HEK293 (cell line): Measurements from ENCODE around the gene ZNF775.

ENCODE experiments used
- ATF2 ChIP-seq: fragments of 450-650 bp; formaldehyde crosslinking; IDR thresholded peaks from 2 replicates; pipeline ENCODE4 v1.5.1; 2016; ENCODE audit warnings: missing biosample characterization, missing genetic modification characterization, low read depth
- FEZF1 ChIP-seq: fragments of 450-650 bp; formaldehyde crosslinking; IDR thresholded peaks from 2 replicates; pipeline ENCODE4 v1.5.1; 2016; ENCODE audit warnings: missing biosample characterization, missing genetic modification characterization
- GLI2 ChIP-seq: fragments of 450-650 bp; formaldehyde crosslinking; IDR thresholded peaks from 2 replicates; pipeline ENCODE4; 2017; ENCODE audit warnings: missing biosample characterization, missing genetic modification characterization, low read depth, borderline replicate concordance
- KLF9 ChIP-seq: fragments of 450-650 bp; formaldehyde crosslinking; IDR thresholded peaks from 2 replicates; pipeline ENCODE4 v1.5.1; 2016; ENCODE audit warnings: missing biosample characterization, missing genetic modification characterization, low read depth
- MEIS1 ChIP-seq: sonication (generic); formaldehyde crosslinking; IDR thresholded peaks from 2 replicates; pipeline ENCODE4 v1.8.1; 2022; ENCODE audit warnings: missing genetic modification reagents, mild to moderate bottlenecking, borderline replicate concordance
- PRDM1 ChIP-seq: fragments of 450-650 bp; formaldehyde crosslinking; IDR thresholded peaks from 2 replicates; pipeline ENCODE4; 2016; ENCODE audit warnings: missing biosample characterization, missing genetic modification characterization
- RBAK ChIP-seq: fragments of 450-650 bp; formaldehyde crosslinking; IDR thresholded peaks from 2 replicates; pipeline ENCODE4 v1.5.1; 2016; ENCODE audit warnings: missing biosample characterization, missing genetic modification characterization
- SCRT2 ChIP-seq: fragments of 450-650 bp; formaldehyde crosslinking; IDR thresholded peaks from 2 replicates; pipeline ENCODE4 v1.5.1; 2016; ENCODE audit warnings: missing biosample characterization, missing genetic modification characterization
- ZBTB21 ChIP-seq: fragments of 450-650 bp; formaldehyde crosslinking; IDR thresholded peaks from 2 replicates; pipeline ENCODE4 v1.5.1; 2017; ENCODE audit warnings: missing biosample characterization, missing genetic modification characterization
- ZFHX2 ChIP-seq: fragments of 450-650 bp; formaldehyde crosslinking; conservative IDR thresholded peaks from 2 replicates; pipeline ENCODE4 v1.5.1; 2016; ENCODE audit warnings: missing biosample characterization, missing genetic modification characterization
- ZFP69B ChIP-seq: fragments of 450-650 bp; formaldehyde crosslinking; IDR thresholded peaks from 2 replicates; pipeline ENCODE4 v1.5.1; 2016; ENCODE audit warnings: missing biosample characterization, missing genetic modification characterization
- ZNF132 ChIP-seq: fragments of 450-650 bp; formaldehyde crosslinking; IDR thresholded peaks from 2 replicates; pipeline ENCODE4 v1.5.1; 2017; ENCODE audit warnings: missing biosample characterization, missing genetic modification characterization, borderline replicate concordance
- ZNF133 ChIP-seq: fragments of 450-650 bp; formaldehyde crosslinking; IDR thresholded peaks from 2 replicates; pipeline ENCODE4 v1.5.1; 2016; ENCODE audit warnings: missing biosample characterization, missing genetic modification characterization
- ZNF140 ChIP-seq: fragments of 450-650 bp; formaldehyde crosslinking; IDR thresholded peaks from 2 replicates; pipeline ENCODE4 v1.5.1; 2016; ENCODE audit warnings: missing biosample characterization, missing genetic modification characterization
- ZNF155 ChIP-seq: fragments of 450-650 bp; formaldehyde crosslinking; IDR thresholded peaks from 2 replicates; pipeline ENCODE4 v1.5.1; 2016; ENCODE audit warnings: missing biosample characterization, missing genetic modification characterization
- ZNF16 ChIP-seq: fragments of 450-650 bp; formaldehyde crosslinking; IDR thresholded peaks from 2 replicates; pipeline ENCODE4 v1.5.1; 2016; ENCODE audit warnings: low read depth, missing biosample characterization, missing genetic modification characterization
- ZNF2 ChIP-seq: fragments of 450-650 bp; formaldehyde crosslinking; IDR thresholded peaks from 2 replicates; pipeline ENCODE4 v1.5.1; 2016; ENCODE audit warnings: missing biosample characterization, missing genetic modification characterization
- ZNF211 ChIP-seq: fragments of 450-650 bp; formaldehyde crosslinking; IDR thresholded peaks from 2 replicates; pipeline ENCODE4 v1.5.1; 2016; ENCODE audit warnings: low read depth, missing biosample characterization, missing genetic modification characterization
- ZNF221 ChIP-seq: fragments of 450-650 bp; formaldehyde crosslinking; IDR thresholded peaks from 2 replicates; pipeline ENCODE4 v1.5.1; 2017; ENCODE audit warnings: missing biosample characterization, missing genetic modification characterization, borderline replicate concordance
- ZNF335 ChIP-seq: fragments of 450-650 bp; formaldehyde crosslinking; conservative IDR thresholded peaks from 2 replicates; pipeline ENCODE4 v1.5.1; 2016; ENCODE audit warnings: missing biosample characterization, missing genetic modification characterization
- ZNF362 ChIP-seq: fragments of 450-650 bp; formaldehyde crosslinking; IDR thresholded peaks from 2 replicates; pipeline ENCODE4 v1.5.1; 2016; ENCODE audit warnings: missing biosample characterization, missing genetic modification characterization
- ZNF366 ChIP-seq: fragments of 450-650 bp; formaldehyde crosslinking; conservative IDR thresholded peaks from 2 replicates; pipeline ENCODE4 v1.5.1; 2016; ENCODE audit warnings: missing biosample characterization, missing genetic modification characterization
- ZNF37A ChIP-seq: fragments of 450-650 bp; IDR thresholded peaks from 2 replicates; pipeline ENCODE4 v1.5.1; 2018; ENCODE audit warnings: missing biosample characterization, missing genetic modification characterization
- ZNF394 ChIP-seq: fragments of 450-650 bp; formaldehyde crosslinking; IDR thresholded peaks from 2 replicates; pipeline ENCODE4 v1.5.1; 2016; ENCODE audit warnings: missing biosample characterization, missing genetic modification characterization, mild to moderate bottlenecking, moderate library complexity, borderline replicate concordance
- ZNF404 ChIP-seq: fragments of 450-650 bp; formaldehyde crosslinking; IDR thresholded peaks from 2 replicates; pipeline ENCODE4 v1.5.1; 2017; ENCODE audit warnings: missing biosample characterization, missing genetic modification characterization
- ZNF521 ChIP-seq: fragments of 450-650 bp; formaldehyde crosslinking; IDR thresholded peaks from 2 replicates; pipeline ENCODE4 v1.5.1; 2017; ENCODE audit warnings: missing biosample characterization, mild to moderate bottlenecking, missing genetic modification characterization
- ZNF529 ChIP-seq: fragments of 450-650 bp; formaldehyde crosslinking; IDR thresholded peaks from 2 replicates; pipeline ENCODE4 v1.5.1; 2017; ENCODE audit warnings: missing genetic modification characterization, missing biosample characterization; ENCODE audit not compliant: insufficient replicate concordance
- ZNF558 ChIP-seq: fragments of 450-650 bp; formaldehyde crosslinking; IDR thresholded peaks from 2 replicates; pipeline ENCODE4 v1.5.1; 2016; ENCODE audit warnings: missing biosample characterization, missing genetic modification characterization
- ZNF610 ChIP-seq: fragments of 450-650 bp; formaldehyde crosslinking; IDR thresholded peaks from 2 replicates; pipeline ENCODE4 v1.5.1; 2016; ENCODE audit warnings: missing biosample characterization, missing genetic modification characterization, borderline replicate concordance
- ZNF629 ChIP-seq: fragments of 450-650 bp; formaldehyde crosslinking; IDR thresholded peaks from 2 replicates; pipeline ENCODE4 v1.5.1; 2017; ENCODE audit warnings: missing biosample characterization, missing genetic modification characterization
- ZNF701 ChIP-seq: fragments of 450-650 bp; formaldehyde crosslinking; IDR thresholded peaks from 2 replicates; pipeline ENCODE4 v1.5.1; 2016; ENCODE audit warnings: missing biosample characterization, missing genetic modification characterization
- ZNF776 ChIP-seq: fragments of 450-650 bp; formaldehyde crosslinking; IDR thresholded peaks from 2 replicates; pipeline ENCODE4 v1.5.0; 2017; ENCODE audit warnings: missing biosample characterization, missing genetic modification characterization, borderline replicate concordance
- ZNF785 ChIP-seq: fragments of 450-650 bp; formaldehyde crosslinking; IDR thresholded peaks from 2 replicates; pipeline ENCODE4 v1.5.1; 2016; ENCODE audit warnings: missing biosample characterization, missing genetic modification characterization
- ZXDB ChIP-seq: fragments of 450-650 bp; formaldehyde crosslinking; IDR thresholded peaks from 2 replicates; pipeline ENCODE4 v1.5.1; 2016; ENCODE audit warnings: missing biosample characterization, missing genetic modification characterization
- TF ChIP-seq, protein P1 (sequence below): fragments of 450-650 bp; formaldehyde crosslinking; conservative IDR thresholded peaks from 2 replicates; pipeline ENCODE4 v1.5.1; 2016; ENCODE audit warnings: low read depth, missing biosample characterization, missing genetic modification characterization

The ZNF775 gene

DNA sequence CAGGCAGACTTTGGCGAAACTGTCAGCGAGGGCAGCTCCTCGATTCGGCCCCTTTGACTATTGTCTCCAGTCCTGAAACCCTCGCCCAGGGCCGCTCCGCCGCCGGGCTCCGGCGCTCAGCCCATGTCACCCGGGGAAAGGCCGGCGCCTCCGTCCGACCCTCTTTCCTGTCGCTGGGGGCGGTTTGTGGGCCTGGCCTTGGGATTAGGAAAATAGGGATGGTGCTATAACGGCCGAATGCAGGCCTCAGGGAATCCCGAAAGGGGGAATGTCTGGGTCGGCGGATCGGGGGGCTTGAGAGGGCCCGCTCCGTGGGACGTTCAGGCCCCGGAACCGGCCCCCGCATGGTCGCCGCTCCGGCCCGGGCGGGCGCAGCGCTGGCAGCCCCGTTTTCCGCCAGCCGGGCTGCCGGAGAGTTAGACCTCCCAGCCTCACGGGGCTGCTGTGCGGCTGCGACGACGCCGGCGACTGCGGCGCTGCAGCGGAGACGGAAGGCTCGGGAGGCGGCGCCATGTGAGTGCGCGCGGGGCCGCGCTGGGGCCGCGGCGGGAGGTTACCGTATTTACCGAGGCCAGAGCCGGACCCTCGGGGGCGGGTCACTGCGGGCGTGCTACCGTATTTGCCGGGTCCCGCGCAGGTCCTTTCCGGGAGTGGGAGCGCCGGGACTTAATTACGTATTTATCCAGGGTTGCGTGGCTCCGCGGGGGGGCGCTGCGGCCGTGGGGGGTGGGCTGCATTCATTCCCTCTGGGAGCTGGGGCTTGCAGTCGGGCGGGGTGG lies 25.9 kb downstream of the ZNF775 start (continued):
- TF ChIP-seq ZNF211 = no peak
- TF ChIP-seq SCRT2 (tag by site-specific recombination) = no peak
- TF ChIP-seq ZNF16 (tag by site-specific recombination) = no peak
- no peak for TF ChIP-seq ZNF132 (tag by site-specific recombination)
- TF ChIP-seq ZNF362 (tag by site-specific recombination) = no peak
- TF ChIP-seq GLI2 (tag by site-specific recombination) = no peak
- no peak for TF ChIP-seq ZNF2
- no peak for TF ChIP-seq ZNF221
- TF ChIP-seq ZBTB21 = peak; percentile 17; the same call in 1 of the 2 replicates
- no peak for TF ChIP-seq RBAK (tag by site-specific recombination)
- no peak for TF ChIP-seq ZNF140 (tag by site-specific recombination)
- no peak for TF ChIP-seq PRDM1 (tag by site-specific recombination)
- no peak for TF ChIP-seq ZNF155 (tag by site-specific recombination)
- no peak for TF ChIP-seq ZNF558 (tag by site-specific recombination)
- TF ChIP-seq ZFHX2 (tag by site-specific recombination) = peak; percentile 66
- no peak for TF ChIP-seq ZNF529 (tag by site-specific recombination)
- TF ChIP-seq ZNF629 = peak; percentile 42; the same call in 1 of the 2 replicates
- TF ChIP-seq MEIS1 (CRISPR knock-in tag) = no peak
- TF ChIP-seq ZNF404 (tag by site-specific recombination) = no peak
- TF ChIP-seq KLF9 (tag by site-specific recombination) = peak; percentile 88
- peak; percentile 70 for TF ChIP-seq ZNF610 (tag by site-specific recombination)
- no peak for TF ChIP-seq ZNF133 (tag by site-specific recombination)
- TF ChIP-seq ZNF701 (tag by site-specific recombination) = no peak
- peak; percentile 48; the same call in 1 of the 2 replicates for TF ChIP-seq ZFP69B (tag by site-specific recombination)
- no peak; the same call in 1 of the 2 replicates for TF ChIP-seq ZNF785 (tag by site-specific recombination)
- TF ChIP-seq ZNF776 (tag by site-specific recombination) = no peak
- 0 out of 2 replicates have a peak, but pooled peaks have one; percentile 14 for TF ChIP-seq ATF2 (tag by site-specific recombination)
- TF ChIP-seq ZXDB = no peak
- TF ChIP-seq ZNF521 (tag by site-specific recombination) = no peak
- TF ChIP-seq ZNF37A (tag by site-specific recombination) = 0 out of 2 replicates have a peak, but pooled peaks have one; percentile 23
- TF ChIP-seq, protein P1, sequence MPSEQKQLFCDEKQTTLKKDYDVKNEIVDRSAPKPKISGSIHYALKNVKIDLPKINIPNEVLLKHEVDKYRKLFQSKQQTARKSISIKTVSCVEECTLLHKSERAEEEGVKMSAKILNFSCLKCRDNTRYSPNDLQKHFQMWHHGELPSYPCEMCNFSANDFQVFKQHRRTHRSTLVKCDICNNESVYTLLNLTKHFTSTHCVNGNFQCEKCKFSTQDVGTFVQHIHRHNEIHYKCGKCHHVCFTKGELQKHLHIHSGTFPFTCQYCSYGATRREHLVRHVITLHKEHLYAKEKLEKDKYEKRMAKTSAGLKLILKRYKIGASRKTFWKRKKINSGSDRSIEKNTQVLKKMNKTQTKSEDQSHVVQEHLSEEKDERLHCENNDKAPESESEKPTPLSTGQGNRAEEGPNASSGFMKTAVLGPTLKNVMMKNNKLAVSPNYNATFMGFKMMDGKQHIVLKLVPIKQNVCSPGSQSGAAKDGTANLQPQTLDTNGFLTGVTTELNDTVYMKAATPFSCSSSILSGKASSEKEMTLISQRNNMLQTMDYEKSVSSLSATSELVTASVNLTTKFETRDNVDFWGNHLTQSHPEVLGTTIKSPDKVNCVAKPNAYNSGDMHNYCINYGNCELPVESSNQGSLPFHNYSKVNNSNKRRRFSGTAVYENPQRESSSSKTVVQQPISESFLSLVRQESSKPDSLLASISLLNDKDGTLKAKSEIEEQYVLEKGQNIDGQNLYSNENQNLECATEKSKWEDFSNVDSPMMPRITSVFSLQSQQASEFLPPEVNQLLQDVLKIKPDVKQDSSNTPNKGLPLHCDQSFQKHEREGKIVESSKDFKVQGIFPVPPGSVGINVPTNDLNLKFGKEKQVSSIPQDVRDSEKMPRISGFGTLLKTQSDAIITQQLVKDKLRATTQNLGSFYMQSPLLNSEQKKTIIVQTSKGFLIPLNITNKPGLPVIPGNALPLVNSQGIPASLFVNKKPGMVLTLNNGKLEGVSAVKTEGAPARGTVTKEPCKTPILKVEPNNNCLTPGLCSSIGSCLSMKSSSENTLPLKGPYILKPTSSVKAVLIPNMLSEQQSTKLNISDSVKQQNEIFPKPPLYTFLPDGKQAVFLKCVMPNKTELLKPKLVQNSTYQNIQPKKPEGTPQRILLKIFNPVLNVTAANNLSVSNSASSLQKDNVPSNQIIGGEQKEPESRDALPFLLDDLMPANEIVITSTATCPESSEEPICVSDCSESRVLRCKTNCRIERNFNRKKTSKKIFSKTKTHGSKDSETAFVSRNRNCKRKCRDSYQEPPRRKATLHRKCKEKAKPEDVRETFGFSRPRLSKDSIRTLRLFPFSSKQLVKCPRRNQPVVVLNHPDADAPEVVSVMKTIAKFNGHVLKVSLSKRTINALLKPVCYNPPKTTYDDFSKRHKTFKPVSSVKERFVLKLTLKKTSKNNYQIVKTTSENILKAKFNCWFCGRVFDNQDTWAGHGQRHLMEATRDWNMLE (tag by site-specific recombination) = no peak
- TF ChIP-seq ZNF335 = 0 out of 2 replicates have a peak, but pooled peaks have one; percentile 38
- no peak for TF ChIP-seq FEZF1 (tag by site-specific recombination)
- no peak for TF ChIP-seq ZNF366
- TF ChIP-seq ZNF394 (tag by site-specific recombination) = no peak; the same call in 1 of the 2 replicates
